Endothelial cell of hepatic sinusoid (primary cell): ENCODE results near the gene PPP1CB.

Experiments used
- in situ Hi-C: cut with HindIII; loops from 2 replicates; pipeline ENCODE4 v1.10.0; 2017; ENCODE audit warnings: low sequenced_read_pairs

Gene PPP1CB

DNA sequence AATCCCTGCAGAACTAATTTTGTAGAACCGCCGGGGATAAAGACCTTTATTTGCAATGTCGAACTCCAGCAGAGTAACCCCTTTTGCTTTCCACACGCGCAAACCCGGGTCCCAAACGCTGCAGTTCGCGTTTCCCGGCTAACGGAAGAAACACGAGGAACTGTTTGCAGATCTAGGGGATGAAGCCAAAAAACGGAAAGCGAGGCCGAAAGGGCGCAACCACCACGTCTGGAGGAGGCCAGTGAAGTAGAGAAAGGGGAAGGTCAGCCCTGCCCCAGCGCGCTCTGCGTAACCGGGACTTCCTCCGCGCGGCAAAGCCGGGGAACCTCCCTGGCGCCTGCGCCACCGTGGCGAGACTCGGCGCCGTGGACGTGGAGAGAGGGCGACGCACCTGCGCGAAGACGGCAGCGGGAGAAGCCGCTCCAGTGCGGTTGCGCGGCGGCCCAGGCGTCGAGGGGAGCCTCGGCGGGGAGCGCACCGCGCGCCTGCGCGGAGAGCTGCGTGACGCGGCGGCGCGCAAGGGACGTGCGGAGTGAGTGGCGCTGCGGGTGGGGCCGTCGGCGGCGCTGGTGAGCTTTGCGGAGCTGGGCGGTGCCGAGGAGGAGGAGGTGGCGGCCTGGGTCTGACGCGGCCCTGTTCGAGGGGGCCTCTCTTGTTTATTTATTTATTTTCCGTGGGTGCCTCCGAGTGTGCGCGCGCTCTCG lies at the start of gene PPP1CB:
Gene PPP1CB, plus strand, starts transcription at position 579 of the 704 bp plus-strand sequence. CDS start 295 bp downstream, outside the sequence.
- in situ Hi-C loops = no loop called here

DNA sequence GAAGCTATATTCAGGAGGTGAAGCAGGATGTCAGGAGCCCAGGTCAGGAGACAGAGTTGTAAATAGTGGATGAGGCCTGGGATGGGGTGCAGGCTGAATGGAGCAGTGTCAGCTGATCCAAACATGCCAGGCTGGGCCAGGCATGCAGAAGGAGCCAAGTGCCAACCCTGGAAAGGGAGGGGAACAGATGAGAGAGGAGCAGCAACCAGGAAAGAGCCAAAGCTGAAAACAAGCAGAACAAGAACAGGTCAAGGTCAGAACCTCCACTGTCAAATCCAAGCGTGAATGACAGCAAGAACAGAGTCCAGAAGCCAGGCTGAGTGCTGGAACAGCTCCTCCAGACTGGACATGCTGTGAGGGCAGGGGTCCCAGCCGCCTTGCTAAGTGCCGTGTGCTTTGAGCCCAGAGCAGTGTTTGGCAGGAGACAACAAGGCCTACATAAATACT lies 49.2 kb upstream of the PPP1CB start:
- in situ Hi-C loops = no loop called here

DNA sequence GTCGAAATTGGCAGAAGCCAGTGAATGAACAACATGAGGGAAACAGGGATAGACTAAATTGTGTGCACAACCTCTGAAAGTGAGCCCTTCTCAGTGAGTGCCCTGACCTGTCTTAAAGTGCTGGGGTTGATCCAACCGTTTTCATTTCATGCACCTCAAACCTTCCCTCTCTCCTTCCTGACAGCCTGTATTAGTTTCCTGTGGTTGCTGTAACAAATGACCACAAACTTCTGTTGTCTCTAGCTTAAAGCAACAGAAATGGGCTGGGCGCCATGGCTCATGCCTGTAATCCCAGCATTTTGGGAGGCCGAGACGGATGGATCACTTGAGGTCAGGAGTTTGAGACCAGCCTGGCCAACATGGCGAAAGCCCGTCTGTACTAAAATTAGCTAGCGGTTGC lies 48.8 kb upstream of the PPP1CB start:
- in situ Hi-C loops = no loop called here

DNA sequence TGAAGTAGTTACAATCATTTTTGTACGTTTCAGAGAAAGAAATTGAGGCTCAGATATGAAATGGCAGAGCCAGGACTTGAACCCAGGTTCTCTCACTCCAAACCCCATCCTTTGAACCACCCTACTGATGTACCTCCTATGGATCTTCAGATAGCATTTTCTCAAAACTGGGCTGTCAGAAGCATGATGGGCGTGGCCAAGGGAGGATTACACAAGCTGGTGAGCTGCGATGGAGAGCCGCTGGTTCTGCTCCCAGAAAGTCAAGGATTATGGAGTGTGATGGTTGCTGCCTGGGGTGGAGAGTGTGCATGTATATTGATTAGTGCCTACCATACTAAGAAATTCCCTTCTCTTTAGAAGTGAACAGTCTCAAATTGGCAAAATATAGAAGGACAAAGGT lies 47.0 kb upstream of the PPP1CB start:
- in situ Hi-C loops = no loop called here

DNA sequence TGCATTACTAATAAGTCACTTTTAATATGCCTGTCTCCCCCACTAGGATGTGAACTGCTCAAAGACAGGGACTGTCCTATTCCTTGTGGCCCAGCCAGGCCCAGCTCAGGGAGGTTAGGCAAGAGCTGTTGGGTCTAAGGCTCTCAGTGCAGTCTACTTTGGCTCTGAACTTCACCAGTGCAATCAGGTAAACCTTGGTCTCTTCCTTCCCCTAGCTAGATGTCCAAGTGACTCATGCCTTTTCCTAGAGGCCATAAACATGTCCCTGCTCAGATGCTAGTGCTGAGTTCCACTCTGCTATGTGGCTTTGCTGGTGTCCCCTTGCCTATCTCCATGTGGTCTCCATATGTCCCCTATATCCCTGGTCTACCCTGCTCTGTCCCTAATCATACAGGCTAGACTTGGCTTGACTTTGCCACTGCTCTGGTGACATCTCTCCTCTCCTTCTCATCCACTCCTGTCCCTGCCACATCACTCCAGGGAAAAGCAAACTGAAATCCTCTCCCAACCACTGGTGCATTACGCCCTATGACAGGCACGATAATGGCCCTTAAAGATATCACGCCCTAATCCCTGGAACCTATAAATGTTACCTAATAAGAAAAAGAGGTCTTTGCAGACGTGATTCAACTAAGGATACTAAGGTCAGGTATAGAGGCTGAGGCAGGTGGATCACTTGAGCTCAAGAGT lies 45.7 kb upstream of the PPP1CB start:
- in situ Hi-C loops = no loop called here

DNA sequence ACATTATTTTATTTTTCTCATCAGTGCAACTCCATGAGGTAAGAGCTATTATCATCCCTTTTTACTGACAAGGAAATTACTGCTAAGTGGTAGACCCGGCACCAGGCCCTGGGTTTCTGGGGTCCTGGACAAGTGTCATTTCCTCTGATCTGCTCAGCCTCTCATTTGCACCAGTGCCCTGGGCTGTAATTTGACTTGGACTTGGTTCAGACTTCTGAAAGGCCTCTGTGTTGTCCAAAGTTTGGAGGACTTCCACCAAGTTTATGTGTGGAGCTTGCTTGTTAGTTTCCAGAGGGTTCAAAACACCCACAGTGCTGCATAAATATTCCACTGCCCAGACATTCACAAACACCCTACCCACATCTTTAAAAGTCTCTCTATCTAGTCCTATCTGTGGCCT lies 44.0 kb upstream of the PPP1CB start:
- in situ Hi-C loops = no loop called here

DNA sequence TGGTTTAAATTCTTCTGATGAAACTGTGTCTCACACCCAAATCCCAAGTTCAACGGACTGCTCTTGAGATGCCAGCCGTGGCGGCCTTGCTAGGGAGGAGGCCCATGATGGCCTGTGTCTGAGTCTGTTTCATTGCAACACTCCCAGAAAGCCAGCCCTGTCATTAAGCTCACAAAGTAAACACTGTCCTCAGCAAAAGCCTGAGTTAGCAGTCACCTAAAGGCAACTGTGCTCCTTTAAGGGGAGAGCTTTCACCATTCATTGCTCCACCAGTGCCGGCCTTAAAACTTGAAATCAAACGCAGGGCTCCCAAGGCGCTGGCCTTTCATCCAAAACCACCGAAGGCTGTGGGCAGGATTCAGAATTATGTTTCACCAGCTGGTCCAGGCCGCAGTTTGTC lies 42.5 kb upstream of the PPP1CB start:
- in situ Hi-C loops = no loop called here

DNA sequence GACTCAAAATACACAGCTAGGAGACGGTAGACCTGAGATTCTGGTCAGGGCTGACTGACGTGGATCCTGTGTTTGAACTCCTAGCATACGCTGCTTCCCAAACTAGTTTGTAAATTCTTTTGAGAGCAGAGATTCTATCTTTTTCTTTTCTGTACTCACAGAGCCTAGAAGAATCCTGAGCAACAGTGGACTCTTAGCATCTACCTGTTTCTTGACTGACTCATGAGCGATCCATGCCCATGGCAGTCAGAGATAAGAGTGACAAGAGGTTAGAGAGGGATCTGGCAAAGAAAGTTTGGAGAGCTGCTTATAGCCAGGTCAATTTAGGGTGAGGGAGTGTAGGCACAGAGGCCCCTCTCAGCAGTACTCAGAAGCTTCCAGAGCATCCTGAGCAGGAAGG lies 41.1 kb upstream of the PPP1CB start:
- in situ Hi-C loops = no loop called here

DNA sequence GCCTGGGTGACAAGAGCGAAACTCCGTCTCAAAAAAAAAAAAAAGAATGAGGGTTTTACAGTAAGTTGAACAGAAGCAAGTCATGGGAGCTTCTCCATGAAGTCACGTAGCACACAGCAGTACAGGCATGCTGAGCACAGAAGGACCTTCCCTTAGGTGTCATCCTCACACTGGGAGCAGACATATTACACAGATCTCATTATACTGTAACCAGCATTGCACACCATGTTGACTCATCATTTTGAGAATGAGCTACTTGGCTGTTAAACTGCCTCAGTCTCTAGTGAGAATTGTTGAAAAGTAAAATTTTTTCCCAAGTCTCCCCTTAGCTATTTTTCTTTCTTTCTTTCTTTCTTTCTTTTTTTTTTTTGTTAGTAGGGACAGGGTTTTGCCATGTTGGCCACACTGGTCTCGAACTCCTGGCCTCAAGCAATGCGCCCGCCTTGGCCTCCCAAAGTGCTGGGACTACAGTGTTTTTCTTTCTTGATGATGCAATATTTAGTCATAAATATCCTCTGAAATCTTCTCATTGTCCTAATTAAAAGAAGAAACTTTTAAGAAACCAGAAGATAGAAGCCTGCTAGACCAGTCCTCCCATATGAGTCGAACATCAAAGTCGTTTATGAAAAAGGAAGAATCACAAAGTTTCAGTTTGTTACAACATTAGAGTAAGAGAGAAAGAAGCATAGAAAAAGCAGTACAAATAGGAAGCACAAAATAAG lies 37.9 kb upstream of the PPP1CB start:
- in situ Hi-C loops = no loop called here

DNA sequence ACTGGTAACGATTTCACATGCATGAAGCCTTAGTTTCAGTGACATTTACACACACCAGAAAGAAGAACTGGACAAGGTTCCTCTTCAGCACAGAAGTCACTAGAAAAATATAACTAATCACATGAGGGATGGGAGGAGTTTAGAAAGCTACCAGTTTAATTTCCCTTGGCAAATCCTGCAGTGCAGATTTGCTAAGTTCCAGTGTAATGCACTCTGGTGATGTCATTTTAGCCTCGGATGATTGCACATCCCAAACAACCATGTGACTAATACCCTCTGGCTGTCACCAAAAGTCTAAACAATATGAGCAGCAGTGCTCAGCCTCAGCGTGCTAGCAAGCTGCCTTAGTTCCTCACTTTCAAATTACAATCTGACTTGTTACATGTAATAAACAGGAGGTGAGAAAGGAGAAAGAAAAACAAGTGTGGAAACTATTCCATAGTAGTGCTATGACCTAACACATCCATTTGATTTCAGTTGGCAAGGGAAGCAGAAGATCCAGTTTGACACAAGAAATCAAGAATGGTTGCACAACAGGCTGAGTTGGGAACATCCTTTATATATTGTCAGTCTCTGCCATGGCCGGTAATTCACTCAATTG lies 35.3 kb upstream of the PPP1CB start:
- in situ Hi-C loops = no loop called here

DNA sequence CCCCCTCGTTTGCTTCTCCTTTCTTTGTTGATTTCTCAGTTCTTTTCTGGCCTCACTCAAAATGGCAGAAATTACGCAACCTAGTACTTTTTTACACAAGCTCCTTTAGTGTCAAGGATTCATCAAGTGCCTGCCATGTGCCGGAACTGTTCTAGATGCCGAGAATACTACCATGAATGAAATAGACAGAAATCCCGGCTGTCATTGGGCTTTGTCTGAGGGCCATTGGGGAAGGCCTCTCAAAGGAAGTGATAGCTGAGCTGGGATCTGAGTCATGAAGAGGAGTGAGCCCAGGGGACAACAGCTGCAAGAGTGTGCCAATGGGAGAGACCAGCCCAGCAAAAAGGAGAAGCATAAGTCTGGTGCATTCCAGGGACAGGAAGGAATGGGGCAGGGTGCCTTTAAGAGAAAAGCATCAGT lies 34.3 kb upstream of the PPP1CB start:
- in situ Hi-C loops = no loop called here

DNA sequence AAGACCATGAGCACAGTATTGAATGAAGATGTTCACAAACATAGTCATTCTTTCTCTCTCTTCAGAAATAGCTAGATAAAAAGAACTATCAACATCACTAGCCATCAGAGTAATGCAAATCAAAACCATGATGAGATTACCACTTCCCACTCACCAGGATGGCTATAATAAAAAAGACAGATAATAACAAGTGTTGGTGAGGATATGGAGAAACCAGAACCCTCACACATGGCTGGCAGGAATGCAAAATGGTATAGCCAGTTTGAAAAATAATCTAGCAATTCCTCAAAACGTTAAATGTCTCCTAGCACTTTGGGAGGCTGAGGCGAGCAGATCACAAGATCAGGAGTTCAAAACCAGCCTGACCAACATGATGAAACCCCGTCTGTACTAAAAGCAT lies 31.3 kb upstream of the PPP1CB start:
- in situ Hi-C loops = no loop called here

DNA sequence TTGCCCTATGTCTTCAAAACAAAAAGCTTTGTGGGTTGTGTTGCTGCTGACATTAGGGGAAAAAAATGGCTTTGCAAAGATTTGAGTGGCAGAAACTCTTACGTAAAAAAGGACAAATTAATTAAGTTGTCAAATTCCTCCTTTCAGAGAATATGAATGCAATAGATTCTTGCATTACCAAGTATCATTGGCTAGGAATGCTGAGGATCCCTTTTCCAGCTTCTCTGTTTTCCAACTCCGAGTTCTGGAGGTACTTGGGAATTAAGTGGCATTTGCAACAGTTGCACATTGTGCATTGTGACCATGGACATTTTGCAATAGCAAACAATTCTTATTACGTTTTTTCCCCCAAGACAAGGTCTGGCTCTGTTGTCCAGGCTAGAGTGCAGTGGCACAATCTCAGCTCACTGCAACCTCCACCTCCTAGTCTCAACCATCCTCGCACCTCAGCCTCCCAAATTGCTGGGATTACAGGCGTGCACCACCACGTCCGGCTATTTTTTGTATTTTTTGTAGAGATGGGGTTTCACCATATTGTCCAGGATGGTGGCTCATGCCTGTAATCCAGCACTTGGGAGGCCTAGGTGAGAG lies 29.9 kb upstream of the PPP1CB start:
- in situ Hi-C loops = no loop called here

DNA sequence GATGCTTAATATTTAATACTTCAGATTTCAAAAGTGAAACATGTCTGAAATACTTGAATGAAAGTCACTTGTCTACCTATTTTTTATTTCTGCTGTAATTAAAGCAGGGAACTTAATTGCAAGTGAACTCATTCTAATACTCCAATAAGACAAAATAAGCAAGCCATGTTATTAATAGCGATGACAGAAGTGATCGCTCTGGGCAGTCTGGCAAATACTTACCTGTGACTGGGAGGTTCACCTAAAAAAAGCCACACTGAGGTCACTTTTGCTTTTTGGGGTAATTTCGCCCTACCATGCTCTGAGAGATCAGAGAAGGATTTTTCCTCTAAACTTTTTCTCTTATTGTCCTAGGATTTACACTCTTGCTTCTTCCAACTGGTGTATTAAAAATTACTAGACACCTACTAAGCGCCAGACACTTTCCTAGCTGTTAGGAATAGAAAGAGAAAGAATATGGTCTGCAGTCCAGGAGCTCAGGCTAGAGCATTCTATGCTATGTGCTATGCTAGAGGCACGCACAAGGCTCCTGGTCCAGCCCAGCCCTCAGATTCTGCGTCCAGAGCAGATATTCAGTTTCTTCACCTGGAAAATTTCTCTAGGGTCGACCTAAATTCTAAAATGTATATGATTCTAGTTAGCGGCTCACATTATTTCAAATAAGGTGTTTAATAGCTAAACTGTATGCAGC lies 26.5 kb upstream of the PPP1CB start:
- in situ Hi-C loops = no loop called here

DNA sequence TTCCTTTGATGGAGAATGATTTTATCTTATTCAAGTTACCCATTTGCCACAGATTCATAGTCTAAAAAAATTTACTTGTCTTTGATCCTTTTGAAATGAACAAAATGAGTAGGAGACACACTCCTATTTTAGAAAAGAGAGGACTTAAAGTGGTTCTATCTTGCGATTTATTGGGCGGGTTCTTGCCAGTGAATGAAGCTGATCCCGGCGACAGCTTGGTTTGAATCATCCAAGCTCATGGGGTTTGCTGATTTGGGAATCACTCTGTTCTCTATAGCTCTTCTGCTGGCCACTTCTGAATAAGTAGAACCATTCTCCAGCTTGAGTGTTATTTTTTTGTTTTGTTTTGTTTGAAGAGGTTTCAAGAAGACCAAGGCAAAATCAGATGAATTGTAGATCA lies 25.5 kb upstream of the PPP1CB start:
- in situ Hi-C loops = no loop called here

DNA sequence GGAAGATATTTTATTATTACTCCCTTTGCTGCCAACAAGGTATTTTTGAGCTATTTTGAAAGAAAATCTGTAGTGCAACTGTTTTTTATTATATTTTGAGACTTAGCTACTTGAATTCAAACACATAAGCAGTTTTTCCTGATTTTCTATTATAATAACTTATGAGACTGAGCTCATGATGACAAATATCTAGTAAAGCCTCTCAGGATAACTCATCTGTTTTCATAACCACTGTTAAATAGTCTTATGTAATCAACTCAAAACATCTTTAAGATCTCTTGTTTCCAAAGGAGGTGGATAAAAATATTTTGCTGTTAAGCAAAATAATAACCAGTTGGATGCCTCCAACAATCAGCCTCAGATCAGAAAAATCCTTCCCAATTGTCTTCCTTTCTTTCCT lies 21.9 kb upstream of the PPP1CB start:
- in situ Hi-C loops = no loop called here

DNA sequence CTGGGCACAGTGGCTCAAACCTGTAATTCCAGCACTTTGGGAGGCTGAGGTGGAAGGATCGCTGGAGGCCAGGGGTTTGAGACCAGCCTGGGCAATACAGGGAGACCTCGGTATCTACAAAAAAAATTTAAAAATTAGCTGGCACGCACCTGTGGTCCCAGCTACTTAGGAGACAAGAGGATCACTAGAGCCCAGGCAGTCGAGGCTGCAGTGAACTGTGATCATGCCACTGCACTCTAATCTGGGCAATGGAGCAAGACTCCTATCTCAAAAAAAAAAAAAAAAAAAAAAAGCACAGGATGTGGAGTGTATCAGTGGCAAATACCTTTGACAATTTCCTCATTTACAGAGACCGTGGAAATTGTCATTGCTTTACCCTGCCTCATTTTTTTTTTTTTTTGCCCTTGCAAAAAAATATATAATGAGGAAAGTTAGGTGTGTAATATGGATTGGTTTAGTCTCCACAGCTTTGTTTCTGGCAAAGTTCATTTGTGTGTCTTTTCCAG lies 20.9 kb upstream of the PPP1CB start:
- in situ Hi-C loops = no loop called here

DNA sequence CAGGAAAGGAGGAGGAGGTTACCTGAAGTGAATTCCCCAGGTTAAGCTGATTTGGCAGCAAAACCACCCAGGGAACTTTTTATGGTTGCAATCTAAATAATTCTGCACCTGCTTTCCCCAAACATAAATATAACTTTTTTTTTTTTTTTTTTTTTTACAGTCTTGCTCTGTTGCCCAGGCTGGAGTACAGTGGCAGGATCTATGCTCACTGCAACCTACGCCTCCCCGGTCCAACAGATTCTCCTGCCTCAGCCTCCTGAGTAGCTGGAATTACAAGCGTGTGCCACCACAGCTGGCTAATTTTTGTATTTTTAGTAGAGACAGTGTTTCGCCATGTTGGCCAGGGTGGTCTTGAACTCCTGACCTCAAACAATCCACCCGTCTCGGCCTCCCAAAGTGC lies 16.1 kb upstream of the PPP1CB start:
- in situ Hi-C loops = no loop called here

DNA sequence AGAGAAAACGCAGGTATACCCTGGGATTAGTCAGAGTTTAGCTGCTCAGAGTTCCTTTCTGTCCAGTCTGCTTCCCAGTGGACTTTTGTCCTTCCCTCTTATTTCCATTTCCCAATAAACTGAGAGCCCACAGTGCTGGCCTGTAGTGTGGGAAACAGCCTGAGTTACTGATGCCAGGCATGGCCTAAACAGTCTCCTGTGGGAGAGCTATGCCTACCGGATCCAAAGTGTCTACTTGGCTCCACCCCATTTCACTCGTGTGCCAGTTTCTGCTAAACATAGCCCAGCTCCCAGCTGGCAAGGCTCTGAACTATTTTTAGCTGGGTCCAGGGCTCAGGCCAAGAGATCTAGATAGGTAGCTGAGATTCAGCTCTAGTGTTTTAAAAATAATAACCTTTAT lies 15.6 kb upstream of the PPP1CB start:
- in situ Hi-C loops = no loop called here

DNA sequence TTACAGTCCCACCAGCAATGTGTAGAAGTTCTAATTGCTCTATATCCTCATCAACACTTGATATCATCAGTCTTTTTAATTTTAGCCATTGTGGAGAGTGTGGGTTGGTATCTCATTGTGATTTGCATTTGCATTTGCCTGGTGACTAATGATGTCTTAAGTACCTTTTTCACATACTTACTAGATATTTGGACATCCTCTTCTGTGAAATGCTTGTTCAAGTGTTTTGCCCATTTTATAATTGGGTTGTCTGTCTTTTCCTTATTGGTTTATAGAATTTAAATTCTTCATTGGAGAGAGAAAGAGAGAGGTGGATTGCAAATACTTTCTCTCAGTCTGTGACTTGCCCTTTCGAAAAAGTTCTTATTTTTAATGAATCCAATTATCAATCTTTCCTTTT lies 14.0 kb upstream of the PPP1CB start:
- in situ Hi-C loops = no loop called here
